GM21381 (cell line): ENCODE results near the gene GSTCD.
"Not testable (repeated sequence)": the region's sequence is repeated elsewhere in the genome, so short reads cannot be mapped to it uniquely, and the experiment has no call there.

ENCODE experiments used
- ATAC-seq: cut with Tn5 transposase; IDR thresholded peaks from one replicate; pipeline ENCODE4 v1.9.1; 2021; ENCODE audit warnings: mild to moderate bottlenecking, moderate library complexity; ENCODE audit not compliant: unreplicated experiment

Gene GSTCD

GRCh38 chr4:105708181-105709080 lies at the start of gene GSTCD, which contains the start of gene INTS12:
TSS of gene GSTCD (plus strand) at chr4:105708784. CDS start at chr4:105717614, 8,830 bp downstream.
TSS of gene INTS12 (minus strand) at chr4:105708689. CDS start at chr4:105700005, 8,684 bp downstream.
- peak; percentile 81 for ATAC-seq

GRCh38 chr4:105659190-105659589 lies 49.4 kb upstream of the GSTCD start:
- ATAC-seq, result no peak

GRCh38 chr4:105661028-105661427 lies 47.6 kb upstream of the GSTCD start:
- ATAC-seq, result no peak

GRCh38 chr4:105662935-105663675 lies 45.5 kb upstream of the GSTCD start:
- no peak for ATAC-seq

- ATAC-seq, result no peak
Measured at GRCh38 chr4:105666693-105667092, 41.9 kb upstream of the GSTCD start.

GRCh38 chr4:105670684-105671083 lies 37.9 kb upstream of the GSTCD start:
- no peak for ATAC-seq

- ATAC-seq, result no peak
Measured at GRCh38 chr4:105671301-105671700, 37.3 kb upstream of the GSTCD start.

GRCh38 chr4:105674011-105674410 lies 34.6 kb upstream of the GSTCD start:
- no peak for ATAC-seq

- no peak for ATAC-seq
Measured at GRCh38 chr4:105677709-105678108, 30.9 kb upstream of the GSTCD start.

GRCh38 chr4:105679186-105679585 lies 29.4 kb upstream of the GSTCD start:
- ATAC-seq, result no peak

GRCh38 chr4:105683038-105683437 lies 25.5 kb upstream of the GSTCD start:
- ATAC-seq, result no peak

- ATAC-seq, result no peak
Measured at GRCh38 chr4:105686571-105686970, 22.0 kb upstream of the GSTCD start.

GRCh38 chr4:105694812-105695211 lies 13.8 kb upstream of the GSTCD start:
- not testable (repeated sequence) for ATAC-seq

- ATAC-seq, result not testable (repeated sequence)
Measured at GRCh38 chr4:105695832-105696231, 12.8 kb upstream of the GSTCD start.

GRCh38 chr4:105698607-105699006 lies 10.0 kb upstream of the GSTCD start:
- ATAC-seq, result no peak

- no peak for ATAC-seq
Measured at GRCh38 chr4:105707782-105708180, 803 bp upstream of the GSTCD start.

GRCh38 chr4:105709081-105709450 lies 482 bp downstream of the GSTCD start:
- ATAC-seq, result peak; percentile 29

GRCh38 chr4:105710012-105710600 lies 1.5 kb downstream of the GSTCD start:
- no peak for ATAC-seq

- ATAC-seq, result no peak
Measured at GRCh38 chr4:105710678-105711077, 2.1 kb downstream of the GSTCD start.

GRCh38 chr4:105712766-105713165 lies 4.2 kb downstream of the GSTCD start:
- no peak for ATAC-seq

- ATAC-seq, result peak; percentile 62
Measured at GRCh38 chr4:105714071-105714521, 5.5 kb downstream of the GSTCD start.
